Upper lobe of left lung (tissue), 6 donors: ENCODE results near the gene CARTPT. TPM values are rescaled to one million over a fixed set of nuclear protein-coding genes. Genes with fewer than 3 reads are reported as not detected.
A peak's percentile ranks its signal among the peaks of the same experiment; 100 is the strongest.

Source experiments
- ATAC-seq, 2 donors: fragments of 200-7000 bp; cut with Tn5 transposase; one replicate each; pipeline ENCODE4 v1.9.1; 2022; ENCODE audit warnings: mild to moderate bottlenecking in 2 of 2, moderate library complexity in 2 of 2; ENCODE audit not compliant: low FRiP score in 2 of 2
- DNase-seq, 2 donors: peaks; one replicate each; pipeline ENCODE4 v3.0.0-alpha.2; 2019 to 2020
- H3K27ac ChIP-seq, 4 donors: fragments of 200-600 bp; sonication (generic); one replicate each; pipeline ENCODE4 v1.5.1; 2016 to 2019
- H3K27me3 ChIP-seq, 4 donors: fragments of 200-600 bp; sonication (generic); one replicate each; pipeline ENCODE4 v1.5.1; 2017 to 2019
- H3K36me3 ChIP-seq, 4 donors: fragments of 200-600 bp; sonication (generic); one replicate each; pipeline ENCODE4 v1.5.1; 2016 to 2019
- H3K4me1 ChIP-seq, 4 donors: fragments of 200-600 bp; sonication (generic); one replicate each; pipeline ENCODE4 v1.5.1; 2018 to 2019
- H3K4me3 ChIP-seq, 4 donors: fragments of 200-600 bp; sonication (generic); one replicate each; pipeline ENCODE4 v1.5.1; 2017 to 2019; ENCODE audit warnings: mild to moderate bottlenecking in 2 of 4, moderate library complexity in 1 of 4
- H3K9me3 ChIP-seq, 4 donors: fragments of 200-600 bp; sonication (generic); one replicate each; pipeline ENCODE4 v1.5.1; 2018 to 2019
- EP300 ChIP-seq, 4 donors: sonication (generic); formaldehyde crosslinking; IDR thresholded peaks; one replicate each; pipeline ENCODE4 v1.5.1; 2017; ENCODE audit warnings: antibody characterized with exemption in 4 of 4, control low read depth in 2 of 4
- POLR2A ChIP-seq, 4 donors: fragments of 450-650 bp; IDR thresholded peaks; one replicate each; pipeline ENCODE4 v1.5.1; 2016 to 2017; ENCODE audit warnings: antibody characterized with exemption in 4 of 4, mild to moderate bottlenecking in 2 of 4
- POLR2AphosphoS5 ChIP-seq, 2 donors: sonication (generic); formaldehyde crosslinking; IDR thresholded peaks; one replicate each; pipeline ENCODE4 v1.5.1; 2017; ENCODE audit warnings: antibody characterized with exemption in 2 of 2
- WGBS, 2 donors: methylation state at CpG; one replicate each; pipeline ENCODE4 v1.1.5; 2017 to 2018; 5-methylcytosine and 5-hydroxymethylcytosine counted together
- total RNA-seq, 6 donors: library from RNA; depleted of rRNA in 4 of 6; stranded (reverse); fragments of >200 nt in 4 of 6; gene quantifications; one replicate each; pipeline versions ENCODE4 v1.1.0 to v1.2.1, GENCODE V29; 2016 to 2021
- TF ChIP-seq, protein P1 (sequence below), 6 experiments: fragments of 450-650 bp in 4 of 6; fragments of 200-600 bp in 2 of 6; sonication (generic) in 2 of 6; IDR thresholded peaks; one replicate each; pipeline ENCODE4 v1.5.1; 2016 to 2019; ENCODE audit warnings: antibody characterized with exemption in 6 of 6
- donor health status: DM: no; HTN: no; CAD: no; lungs with moderate emphysema.
- donor health status: DM: no; HTN: yes; CAD: no; lungs with severe emphysema.

The CARTPT gene
- under 1 TPM in 1 of 6 donors, not detected in 5; 0.69 TPM for total RNA-seq

GRCh38 chr5:71719063-71719964, at the start of gene CARTPT:
Gene CARTPT, plus strand, starts transcription at chr5:71719275. Its CDS starts 19 bp downstream, at chr5:71719294.
- DNase-seq (peak in 1 of 2 donors; percentile 69), ATAC-seq (peak in 1 of 2 donors; percentile 22)
- Histone ChIP-seq H3K27me3 (peaks cover 0 to 16% (median 7%) of the 10 kb centered on the region in 4 donors), H3K27ac (no peak within 1 kb of the TSS), H3K4me3 (no peak within 1 kb of the TSS), H3K36me3 (no peaks in the 10 kb centered on the region), H3K4me1 (peaks cover 0 to 5% (median 0%) of the 10 kb centered on the region in 4 donors), H3K9me3 (no peaks in the 10 kb centered on the region)
- WGBS, 2 donors, result 11% methylated on average over 42 to 47 of the region's 65 CpGs
- no peak for TF ChIP-seq POLR2A (IDR thresholded peaks at IDR 0.05)
- TF ChIP-seq POLR2AphosphoS5 (IDR thresholded peaks at IDR 0.05), result no peak
- TF ChIP-seq, protein P1, sequence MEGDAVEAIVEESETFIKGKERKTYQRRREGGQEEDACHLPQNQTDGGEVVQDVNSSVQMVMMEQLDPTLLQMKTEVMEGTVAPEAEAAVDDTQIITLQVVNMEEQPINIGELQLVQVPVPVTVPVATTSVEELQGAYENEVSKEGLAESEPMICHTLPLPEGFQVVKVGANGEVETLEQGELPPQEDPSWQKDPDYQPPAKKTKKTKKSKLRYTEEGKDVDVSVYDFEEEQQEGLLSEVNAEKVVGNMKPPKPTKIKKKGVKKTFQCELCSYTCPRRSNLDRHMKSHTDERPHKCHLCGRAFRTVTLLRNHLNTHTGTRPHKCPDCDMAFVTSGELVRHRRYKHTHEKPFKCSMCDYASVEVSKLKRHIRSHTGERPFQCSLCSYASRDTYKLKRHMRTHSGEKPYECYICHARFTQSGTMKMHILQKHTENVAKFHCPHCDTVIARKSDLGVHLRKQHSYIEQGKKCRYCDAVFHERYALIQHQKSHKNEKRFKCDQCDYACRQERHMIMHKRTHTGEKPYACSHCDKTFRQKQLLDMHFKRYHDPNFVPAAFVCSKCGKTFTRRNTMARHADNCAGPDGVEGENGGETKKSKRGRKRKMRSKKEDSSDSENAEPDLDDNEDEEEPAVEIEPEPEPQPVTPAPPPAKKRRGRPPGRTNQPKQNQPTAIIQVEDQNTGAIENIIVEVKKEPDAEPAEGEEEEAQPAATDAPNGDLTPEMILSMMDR (IDR thresholded peaks at IDR 0.05), result no peak
- no peak for TF ChIP-seq EP300 (IDR thresholded peaks at IDR 0.05)

DNA sequence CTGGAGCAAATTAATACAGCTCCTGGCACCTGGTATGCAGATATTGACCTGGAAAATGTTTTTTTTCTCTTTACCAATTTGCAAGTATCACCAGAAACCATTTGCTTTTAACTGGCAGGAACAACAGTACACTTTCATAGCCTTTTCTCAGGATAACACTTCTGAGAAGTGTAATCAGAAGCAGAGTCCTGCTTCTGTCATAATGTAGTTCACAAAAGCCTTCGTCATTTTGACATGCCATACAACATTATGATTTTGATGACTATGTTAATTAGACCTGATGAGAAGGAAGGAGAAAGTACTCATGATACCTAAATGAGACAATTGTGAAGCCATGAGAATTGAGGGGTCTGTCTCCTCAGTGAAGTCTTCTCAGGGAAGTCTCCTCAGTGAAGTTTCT, 41.1 kb upstream of the CARTPT start:
- Histone ChIP-seq H3K4me1 (no peaks in the 10 kb centered on the region), H3K36me3 (no peaks in the 10 kb centered on the region), H3K9me3 (no peaks in the 10 kb centered on the region), H3K4me3 (no peak overlapping the region), H3K27me3 (no peaks in the 10 kb centered on the region), H3K27ac (no peak overlapping the region)
- ATAC-seq (no peak), DNase-seq (no peak)
- TF ChIP-seq, protein P1 (IDR thresholded peaks at IDR 0.05), result no peak
- TF ChIP-seq EP300 (IDR thresholded peaks at IDR 0.05) (no peak), POLR2AphosphoS5 (IDR thresholded peaks at IDR 0.05) (no peak), POLR2A (IDR thresholded peaks at IDR 0.05) (no peak)
- WGBS, 2 donors, result 77 to 90% methylated on average over 1 of the region's 1 CpG

DNA sequence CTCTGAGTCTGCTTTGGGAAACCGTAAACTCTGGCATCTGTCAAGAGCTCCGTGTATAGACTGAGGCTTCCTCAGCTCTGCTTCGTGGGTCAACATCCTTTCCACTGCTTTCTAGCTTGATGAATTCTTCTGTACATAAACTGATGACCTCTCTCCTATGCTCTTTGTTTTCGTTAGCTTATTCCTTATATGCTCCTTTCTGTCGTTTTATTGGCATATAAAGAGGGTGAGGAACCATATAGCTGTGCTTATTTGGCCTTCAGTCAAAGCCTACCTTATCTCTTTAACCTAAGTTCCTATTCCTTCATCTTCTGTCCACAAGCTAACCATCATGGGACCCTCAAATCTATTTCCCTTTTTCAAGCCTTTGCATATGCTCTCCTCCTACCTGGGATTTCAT, 39.4 kb upstream of the CARTPT start:
- Histone ChIP-seq H3K36me3 (no peaks in the 10 kb centered on the region), H3K4me1 (no peaks in the 10 kb centered on the region), H3K9me3 (peaks cover 0 to 6% (median 0%) of the 10 kb centered on the region in 4 donors), H3K27me3 (no peaks in the 10 kb centered on the region), H3K27ac (no peak overlapping the region), H3K4me3 (no peak overlapping the region)
- WGBS, 2 donors, result 66 to 78% methylated on average over 5 of the region's 5 CpGs
- DNase-seq, result no peak
- no peak for ATAC-seq
- TF ChIP-seq, protein P1 (IDR thresholded peaks at IDR 0.05), result no peak
- TF ChIP-seq EP300 (IDR thresholded peaks at IDR 0.05) (no peak), POLR2A (IDR thresholded peaks at IDR 0.05) (no peak), POLR2AphosphoS5 (IDR thresholded peaks at IDR 0.05) (no peak)

DNA sequence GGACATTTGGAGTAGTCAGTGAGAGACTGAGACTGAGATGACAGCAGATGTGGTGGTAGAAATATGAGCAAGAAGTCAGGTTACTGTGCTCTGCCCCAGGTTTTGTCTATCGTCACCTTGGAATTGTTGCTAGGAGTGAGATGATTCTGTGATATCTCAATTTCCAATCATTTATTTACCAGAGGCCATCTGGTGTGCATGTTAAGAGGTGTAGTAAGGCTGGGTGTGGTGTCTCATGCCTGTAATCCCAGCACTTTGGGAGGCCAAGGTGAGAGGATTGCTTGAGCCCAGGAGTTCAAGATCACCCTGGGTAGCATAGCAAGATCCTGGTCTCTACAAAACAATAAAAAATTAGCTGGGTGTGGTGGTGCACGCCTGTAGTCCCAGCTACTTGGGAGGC, 38.6 kb upstream of the CARTPT start:
- WGBS, 2 donors, result 84 to 93% methylated on average over 2 of the region's 2 CpGs
- no peak overlapping the region for H3K27ac ChIP-seq
- H3K4me1 ChIP-seq, result no peaks in the 10 kb centered on the region
- H3K4me3 ChIP-seq, result no peak overlapping the region
- H3K27me3 ChIP-seq, result no peaks in the 10 kb centered on the region
- TF ChIP-seq POLR2A (IDR thresholded peaks at IDR 0.05) (no peak), POLR2AphosphoS5 (IDR thresholded peaks at IDR 0.05) (no peak), EP300 (IDR thresholded peaks at IDR 0.05) (no peak)
- TF ChIP-seq, protein P1 (IDR thresholded peaks at IDR 0.05), result no peak
- no peaks in the 10 kb centered on the region for H3K36me3 ChIP-seq
- peaks cover 0 to 6% (median 0%) of the 10 kb centered on the region in 4 donors for H3K9me3 ChIP-seq
- no peak for DNase-seq
- ATAC-seq, result no peak
